Stimulated activated CD8-positive, alpha-beta memory T cell treated with anti-CD3 and anti-CD28 coated beads, Interleukin-15, amount 100 ng/mL, for 1 hour (primary cell): ENCODE measurements around the gene C2CD2.

ENCODE experiments used
- DNase-seq: peaks from one replicate; pipeline ENCODE4 v3.0.0-alpha.2; 2020; ENCODE audit warnings: low read depth

The C2CD2 gene

DNA sequence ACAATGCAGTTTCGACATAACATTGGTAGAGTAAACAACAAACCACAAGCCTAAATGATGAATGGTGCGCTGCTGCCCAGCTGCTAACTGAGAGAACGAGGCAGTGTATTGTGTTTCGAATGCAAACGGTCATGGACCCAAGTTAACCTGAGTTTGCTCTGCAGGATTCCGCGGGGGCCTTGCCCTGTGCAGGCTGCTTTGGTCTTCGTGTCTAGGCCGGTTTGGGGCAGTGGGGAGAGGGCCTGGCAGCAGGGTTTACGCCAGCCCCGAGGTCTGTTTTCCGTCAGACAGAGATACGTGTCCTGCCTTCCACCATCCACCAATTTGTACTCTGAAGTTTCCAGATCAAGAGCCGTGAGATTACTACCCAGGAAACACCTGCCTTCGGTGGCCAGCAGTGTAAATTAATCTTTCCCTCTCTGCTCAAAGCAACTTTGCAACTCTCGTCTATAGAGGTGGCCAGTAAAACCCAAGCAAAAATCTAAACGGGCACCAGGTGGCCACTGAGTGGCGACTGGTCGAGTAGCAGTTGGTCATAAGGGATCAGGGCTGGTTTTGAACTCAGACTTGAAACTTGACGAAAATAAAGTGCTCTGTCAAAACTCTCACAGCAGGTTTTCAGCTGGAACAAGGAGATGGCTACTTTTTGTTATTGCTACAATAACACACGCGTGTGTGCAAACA lies 68.3 kb downstream of the C2CD2 start:
- no peak for DNase-seq

DNA sequence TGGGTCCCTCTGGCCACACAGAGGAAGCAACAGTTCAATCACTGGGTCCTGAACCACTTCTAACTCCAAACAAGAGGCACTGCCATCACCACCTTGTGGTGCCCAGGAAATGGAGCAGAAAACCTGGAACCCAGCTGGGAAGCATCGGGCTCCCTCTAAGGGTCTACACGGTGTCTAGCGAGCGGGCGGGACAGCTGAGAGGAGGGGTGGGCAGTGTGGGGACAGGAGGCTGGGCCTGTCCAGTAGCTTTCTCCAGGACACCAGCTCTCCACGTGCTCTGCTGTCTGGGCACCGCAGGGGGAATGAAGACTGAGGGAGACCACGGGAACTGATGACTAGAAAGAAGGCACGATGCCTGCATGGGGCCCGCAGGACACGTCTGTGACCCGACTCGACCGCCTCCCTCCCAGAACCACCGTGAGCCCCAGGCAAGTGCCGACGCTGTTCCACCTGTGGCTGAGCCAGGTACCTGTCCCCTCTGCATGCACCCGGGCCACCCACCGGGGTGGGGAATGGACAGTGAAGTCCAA lies 69.3 kb downstream of the C2CD2 start:
- no peak for DNase-seq

GRCh38 chr21:41883582-41883981 lies 70.2 kb downstream of the C2CD2 start:
- DNase-seq, result no peak

- DNase-seq, result no peak
Measured at GRCh38 chr21:41881051-41881450, 72.8 kb downstream of the C2CD2 start.

DNA sequence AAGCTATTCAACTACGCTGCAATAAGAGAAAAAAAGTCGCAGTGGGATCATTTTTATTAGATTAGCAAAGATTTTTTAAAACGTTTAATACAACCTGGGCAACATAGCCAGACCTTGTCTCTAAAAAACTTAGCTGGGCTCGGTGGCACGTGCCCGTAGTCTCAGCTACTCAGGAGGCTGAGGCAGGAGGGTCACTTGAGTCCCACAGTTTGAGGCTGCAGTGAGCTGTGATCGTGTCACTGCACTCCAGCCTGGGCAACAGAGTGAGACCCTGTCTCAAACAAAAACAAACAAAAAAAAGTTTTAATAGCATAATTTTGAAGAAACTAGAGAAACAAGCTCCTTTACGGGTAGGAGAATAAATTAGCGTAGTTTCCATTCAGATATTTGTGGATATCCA lies 73.7 kb downstream of the C2CD2 start:
- no peak for DNase-seq

GRCh38 chr21:41879190-41879998 lies 74.4 kb downstream of the C2CD2 start, which contains the start of gene PRDM15:
PRDM15 (minus strand) TSS chr21:41879344; CDS start chr21:41860363, 18,981 bp downstream.
- peak; percentile 63 for DNase-seq

- DNase-seq, result peak; percentile 61
Measured at GRCh38 chr21:41878831-41879189, 75.0 kb downstream of the C2CD2 start.

GRCh38 chr21:41877901-41878830 lies 75.7 kb downstream of the C2CD2 start:
- DNase-seq, result no peak

DNA sequence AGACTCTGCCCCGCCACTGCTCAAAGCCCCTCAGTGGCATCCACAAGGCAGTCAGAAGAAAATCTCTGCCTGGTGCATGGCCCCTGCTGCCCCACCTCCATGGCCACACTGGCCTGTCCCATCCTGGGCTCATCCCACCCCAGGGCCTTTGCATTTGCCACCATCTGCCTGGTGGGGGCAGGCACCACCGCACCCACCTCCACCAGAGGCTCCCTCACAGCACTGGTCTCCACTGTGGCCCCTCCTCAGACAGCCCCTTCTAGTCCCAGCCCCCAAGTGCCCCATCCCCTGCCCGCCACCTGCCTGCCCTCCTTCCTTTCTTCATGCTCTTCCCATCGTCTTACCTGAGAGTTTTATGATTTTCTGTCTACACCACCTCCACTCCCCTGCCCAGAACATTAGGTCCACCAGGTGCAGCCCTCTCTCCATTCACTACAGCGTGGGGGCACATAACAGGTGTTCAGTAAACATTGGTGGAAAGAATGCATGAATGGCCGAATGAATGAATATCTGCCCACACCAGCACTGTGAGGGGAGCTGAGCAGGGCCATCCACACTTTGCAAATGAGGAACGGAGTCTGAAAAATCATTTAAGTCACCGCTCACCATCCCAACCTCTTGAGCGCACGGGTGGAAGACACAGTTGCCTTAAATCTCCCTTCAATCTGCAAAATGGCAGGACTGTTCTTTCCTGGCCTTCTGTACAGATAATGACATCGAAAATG lies 76.7 kb downstream of the C2CD2 start:
- DNase-seq, result no peak

DNA sequence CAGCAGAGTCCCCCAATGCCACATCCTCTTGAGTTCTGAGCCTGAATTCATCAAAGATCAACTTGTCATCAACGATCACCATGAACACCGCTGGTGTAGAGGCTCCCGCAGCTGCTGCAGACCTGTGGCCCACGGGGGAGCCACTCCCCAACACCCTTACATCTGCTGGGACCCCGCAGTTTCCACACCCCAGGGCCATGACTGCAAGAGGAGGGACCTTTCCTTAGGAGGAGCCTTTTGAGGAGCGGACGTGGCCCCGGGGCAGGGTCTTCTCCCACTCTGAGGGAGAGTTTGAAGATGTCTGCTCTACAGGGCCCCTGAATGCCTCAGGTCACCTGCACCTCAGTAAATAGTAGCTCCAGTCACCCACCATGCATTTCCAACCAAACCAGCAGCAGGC lies 77.4 kb downstream of the C2CD2 start:
- no peak for DNase-seq

DNA sequence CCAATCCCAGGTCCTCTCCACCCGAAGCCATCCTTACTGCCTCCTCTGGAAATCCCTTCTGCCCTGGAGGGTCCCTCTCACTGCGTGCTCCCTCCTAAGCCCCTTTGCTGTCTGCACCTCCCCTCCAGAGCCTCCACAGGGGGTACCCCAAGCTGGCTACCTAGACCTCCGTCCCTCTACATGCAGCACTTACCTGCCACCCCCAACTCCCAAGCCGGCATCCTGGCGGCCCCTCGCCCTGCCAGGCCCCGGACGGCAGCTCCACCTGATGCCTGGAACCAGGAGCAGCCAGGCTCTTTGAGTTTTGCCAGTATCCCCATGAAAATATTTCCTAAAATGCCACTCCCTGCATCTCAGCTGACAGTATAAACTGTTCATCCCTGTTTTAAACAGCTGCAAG lies 78.7 kb downstream of the C2CD2 start:
- no peak for DNase-seq

DNA sequence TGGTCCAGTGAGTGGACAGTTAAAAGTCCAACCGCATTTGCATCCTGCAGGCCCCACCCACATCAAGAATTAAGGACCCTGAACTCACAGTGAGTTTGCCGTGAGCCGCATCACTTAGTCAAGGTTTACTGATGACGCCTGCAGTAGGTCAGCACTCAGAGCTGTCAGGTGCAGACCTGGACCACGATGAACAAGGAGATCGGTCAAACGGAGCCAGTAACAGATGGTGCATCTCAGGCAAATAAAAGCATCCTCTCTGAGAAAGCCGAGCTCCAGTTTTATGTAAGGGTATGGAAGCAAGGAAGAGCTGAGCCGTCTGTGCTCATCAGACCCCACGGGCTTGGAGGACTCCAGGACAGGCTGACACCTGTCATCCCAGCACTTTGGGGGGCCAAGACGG lies 79.2 kb downstream of the C2CD2 start:
- no peak for DNase-seq

DNA sequence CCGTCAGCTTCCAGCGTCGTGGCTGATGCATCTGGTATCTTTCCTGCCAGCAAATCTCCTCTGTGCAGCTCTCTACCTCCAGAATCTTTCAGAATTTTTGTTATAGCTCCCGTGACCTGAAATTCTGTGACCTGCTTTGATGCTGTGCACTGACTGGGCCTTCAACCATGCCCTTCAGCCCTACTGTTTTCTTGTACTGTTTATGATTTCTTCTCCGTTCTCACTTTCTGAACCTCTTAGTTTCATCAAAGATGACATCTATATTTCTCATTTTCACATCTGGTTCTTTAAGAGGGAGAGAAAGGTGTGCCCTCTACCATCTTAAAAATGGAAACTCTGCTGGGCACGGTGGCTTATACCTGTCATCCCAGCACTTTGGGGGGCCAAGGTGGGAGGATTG lies 80.4 kb downstream of the C2CD2 start:
- DNase-seq, result no peak

- DNase-seq, result no peak
Measured at GRCh38 chr21:41873005-41873404, 80.8 kb downstream of the C2CD2 start.

- DNase-seq, result no peak
Measured at GRCh38 chr21:41871293-41872030, 82.4 kb downstream of the C2CD2 start.

GRCh38 chr21:41869771-41870170 lies 84.0 kb downstream of the C2CD2 start:
- no peak for DNase-seq

GRCh38 chr21:41868062-41868710 lies 85.6 kb downstream of the C2CD2 start:
- DNase-seq, result no peak

DNA sequence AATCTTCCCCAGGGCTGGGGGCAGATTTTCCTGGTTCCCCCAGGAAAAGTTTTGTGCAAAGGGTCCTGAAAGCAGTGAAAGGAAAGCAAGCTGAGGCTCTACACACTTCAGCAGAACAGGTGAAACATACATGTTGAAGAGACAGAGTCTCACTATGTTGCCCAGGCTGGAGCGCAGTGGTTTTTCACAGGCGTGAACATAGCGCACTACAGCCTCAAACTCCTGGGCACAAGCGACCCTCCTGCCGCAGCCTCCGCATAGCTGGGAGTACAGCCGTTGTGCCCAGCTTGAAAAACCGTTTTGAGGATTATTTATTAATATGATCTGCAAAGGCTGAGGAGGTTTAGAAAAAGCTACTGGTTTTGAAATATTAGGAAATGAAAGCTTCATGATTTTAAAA lies 86.5 kb downstream of the C2CD2 start:
- no peak for DNase-seq

DNA sequence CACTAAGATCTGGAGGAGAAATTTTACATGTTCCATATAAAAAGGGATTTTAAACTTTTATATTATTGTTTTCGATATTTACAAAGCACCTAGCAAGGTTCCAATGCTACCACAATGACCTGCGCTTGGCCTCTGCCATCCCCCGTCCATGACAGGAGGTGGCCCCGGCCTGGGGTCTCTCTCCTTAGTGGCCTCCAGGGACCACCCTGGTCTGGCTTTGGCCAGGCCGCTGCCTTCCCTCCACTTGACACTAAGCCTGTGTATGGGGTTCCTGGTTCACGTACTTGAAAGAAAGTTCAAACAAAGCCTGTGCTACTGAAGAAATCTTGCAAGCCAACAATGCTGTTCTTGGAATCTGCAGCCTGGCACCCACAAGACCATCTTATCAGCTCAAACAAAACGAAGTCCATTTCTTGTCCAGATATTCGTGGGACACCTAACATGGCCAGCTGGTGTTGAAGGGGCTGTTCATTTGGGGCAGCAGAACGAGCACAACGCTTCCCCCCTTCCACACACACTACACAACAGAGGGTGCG lies 87.5 kb downstream of the C2CD2 start:
- DNase-seq, result no peak
